Measurements from ENCODE around the gene PAPSS2. TPM values are rescaled to one million over a fixed set of nuclear protein-coding genes. Genes with fewer than 3 reads are reported as not detected.

The PAPSS2 gene
- total and polyA plus RNA-seq, 9 donors: 18.0 to 102 (median 42.5) TPM

DNA sequence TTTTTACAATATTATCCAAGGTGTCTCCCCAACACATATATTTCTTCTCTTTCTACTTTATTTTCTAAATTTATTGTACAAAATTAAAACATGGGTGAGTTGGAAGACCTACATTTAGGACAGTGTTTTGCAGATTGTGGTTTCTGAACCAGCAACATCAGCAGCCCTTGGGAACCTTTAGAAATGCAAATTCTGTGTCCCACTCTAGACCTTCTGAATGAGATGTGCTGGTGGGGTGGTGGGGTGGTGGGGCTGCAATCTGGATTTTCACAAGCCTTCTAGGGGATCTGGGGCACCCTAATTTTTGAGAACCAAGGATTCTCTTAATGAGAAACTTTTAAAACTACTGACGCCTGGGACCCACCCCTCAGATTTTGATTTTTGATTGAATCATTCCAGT lies 7.4 kb upstream of the PAPSS2 start:
- TF ChIP-seq EP300 (IDR thresholded peaks at IDR 0.05) (no peak), POLR2A (IDR thresholded peaks at IDR 0.05) (no peak)
- TF ChIP-seq, protein P1, sequence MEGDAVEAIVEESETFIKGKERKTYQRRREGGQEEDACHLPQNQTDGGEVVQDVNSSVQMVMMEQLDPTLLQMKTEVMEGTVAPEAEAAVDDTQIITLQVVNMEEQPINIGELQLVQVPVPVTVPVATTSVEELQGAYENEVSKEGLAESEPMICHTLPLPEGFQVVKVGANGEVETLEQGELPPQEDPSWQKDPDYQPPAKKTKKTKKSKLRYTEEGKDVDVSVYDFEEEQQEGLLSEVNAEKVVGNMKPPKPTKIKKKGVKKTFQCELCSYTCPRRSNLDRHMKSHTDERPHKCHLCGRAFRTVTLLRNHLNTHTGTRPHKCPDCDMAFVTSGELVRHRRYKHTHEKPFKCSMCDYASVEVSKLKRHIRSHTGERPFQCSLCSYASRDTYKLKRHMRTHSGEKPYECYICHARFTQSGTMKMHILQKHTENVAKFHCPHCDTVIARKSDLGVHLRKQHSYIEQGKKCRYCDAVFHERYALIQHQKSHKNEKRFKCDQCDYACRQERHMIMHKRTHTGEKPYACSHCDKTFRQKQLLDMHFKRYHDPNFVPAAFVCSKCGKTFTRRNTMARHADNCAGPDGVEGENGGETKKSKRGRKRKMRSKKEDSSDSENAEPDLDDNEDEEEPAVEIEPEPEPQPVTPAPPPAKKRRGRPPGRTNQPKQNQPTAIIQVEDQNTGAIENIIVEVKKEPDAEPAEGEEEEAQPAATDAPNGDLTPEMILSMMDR (IDR thresholded peaks at IDR 0.05): no peak
- Histone ChIP-seq H3K27ac (no peak overlapping the region), H3K9me3 (no peaks in the 10 kb centered on the region), H3K27me3 (no peaks in the 10 kb centered on the region), H3K4me3 (no peak overlapping the region), H3K4me1 (ENCODE audit: insufficient read depth) (no peaks in the 10 kb centered on the region), H3K36me3 (no peaks in the 10 kb centered on the region)
- DNase-seq: no peak
- WGBS, 3 donors: 86 to 95% (median 94%) methylated on average over 1 of the region's 1 CpG
- intact Hi-C loops (cut with DNase I): no loop called here

DNA sequence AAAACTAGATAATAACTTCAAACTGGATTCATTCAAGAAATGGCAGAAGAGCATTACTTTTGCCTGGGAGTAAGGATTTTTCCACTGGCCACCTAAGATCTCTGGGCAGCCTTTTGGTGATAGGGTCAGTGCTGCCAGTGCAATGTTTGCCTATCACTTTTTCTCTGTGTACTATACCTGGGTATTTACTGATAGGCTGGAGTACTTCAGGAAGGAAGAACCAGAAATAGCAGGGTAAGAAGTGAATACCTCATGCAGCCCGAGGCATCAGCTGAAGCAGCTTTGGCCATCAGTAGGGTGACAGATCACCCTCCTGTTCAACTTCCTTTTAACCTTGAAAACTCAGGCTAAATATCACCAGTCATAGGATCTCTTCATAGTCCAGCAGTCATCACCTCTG lies 5.5 kb upstream of the PAPSS2 start:
- WGBS, 3 donors: 76 to 80% (median 77%) methylated on average over 1 of the region's 1 CpG
- no peak overlapping the region for H3K4me3 ChIP-seq
- no peaks in the 10 kb centered on the region for H3K9me3 ChIP-seq
- H3K27me3 ChIP-seq: no peaks in the 10 kb centered on the region
- no peak overlapping the region for H3K27ac ChIP-seq
- no peak for DNase-seq
- no peak for TF ChIP-seq EP300 (IDR thresholded peaks at IDR 0.05)
- TF ChIP-seq, protein P1 (IDR thresholded peaks at IDR 0.05): no peak
- no peak for TF ChIP-seq POLR2A (IDR thresholded peaks at IDR 0.05)
- H3K4me1 ChIP-seq (ENCODE audit: insufficient read depth): peaks cover 4% of the 10 kb centered on the region
- no peaks in the 10 kb centered on the region for H3K36me3 ChIP-seq
- intact Hi-C loops (cut with DNase I): no loop called here

GRCh38 chr10:87656431-87657072 lies 3.1 kb upstream of the PAPSS2 start:
- WGBS, 3 donors: 34 to 42% (median 39%) methylated on average over 4 of the region's 4 CpGs
- Histone ChIP-seq H3K9me3 (no peaks in the 10 kb centered on the region), H3K36me3 (no peaks in the 10 kb centered on the region), H3K4me3 (no peak overlapping the region), H3K27me3 (no peaks in the 10 kb centered on the region), H3K27ac (peak overlapping the region in 1 of 2 donors; percentile 87), H3K4me1 (ENCODE audit: insufficient read depth) (peaks cover 5% of the 10 kb centered on the region)
- TF ChIP-seq POLR2A (IDR thresholded peaks at IDR 0.05): no peak
- TF ChIP-seq EP300 (IDR thresholded peaks at IDR 0.05): no peak
- TF ChIP-seq, protein P1 (IDR thresholded peaks at IDR 0.05): peak; percentile 61 to 87 (median 77)
- intact Hi-C loops (cut with DNase I): loop anchor here in 3 of 4 donors (2.0 to 5.0 kb wide), 3 partner anchors 76 to 124 kb away; no protein-coding TSS in a partner anchor
- peak in 1 of 5 donors; percentile 32 for DNase-seq

DNA sequence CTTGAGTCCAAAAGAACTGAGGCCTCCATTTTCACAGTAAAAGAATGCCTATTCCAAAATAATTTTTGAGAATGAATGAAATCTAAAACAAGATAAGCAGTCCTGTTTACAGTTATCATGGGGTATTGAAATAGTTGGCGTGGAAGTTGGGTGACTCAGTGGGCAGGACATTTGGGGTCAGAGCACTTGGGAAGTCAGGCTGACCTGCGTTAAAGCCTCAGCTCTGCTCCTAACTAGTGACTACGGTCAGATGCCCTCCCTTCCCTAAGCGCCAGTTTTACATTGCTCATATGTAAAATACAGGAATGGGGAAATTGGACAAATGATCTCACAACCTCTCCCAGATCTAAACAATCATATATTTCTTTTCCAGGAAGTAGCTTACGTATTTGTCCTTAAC lies 2.3 kb upstream of the PAPSS2 start:
- intact Hi-C loops (cut with DNase I): loop anchor here in 3 of 4 donors (2.0 to 5.0 kb wide), 3 partner anchors 75 to 125 kb away; no protein-coding TSS in a partner anchor

More for the DNA sequence above, 2.3 kb upstream of the PAPSS2 start:
- no peak for TF ChIP-seq EP300 (IDR thresholded peaks at IDR 0.05)
- no peak for TF ChIP-seq POLR2A (IDR thresholded peaks at IDR 0.05)
- TF ChIP-seq, protein P1 (IDR thresholded peaks at IDR 0.05): no peak
- Histone ChIP-seq H3K27me3 (no peaks in the 10 kb centered on the region), H3K4me1 (ENCODE audit: insufficient read depth) (peaks cover 7% of the 10 kb centered on the region), H3K36me3 (no peaks in the 10 kb centered on the region), H3K27ac (peak overlapping the region in 1 of 2 donors; percentile 87), H3K4me3 (no peak overlapping the region), H3K9me3 (no peaks in the 10 kb centered on the region)
- WGBS, 3 donors: 11 to 33% (median 18%) methylated on average over 5 of the region's 5 CpGs
- peak; percentile 41 to 73 (median 61) for DNase-seq

Data from ovary (tissue), 9 donors.